A549 treated with GW870086 at 1 μM for 4 hours (cell line): ENCODE results near the gene PDCD10. TPM values are rescaled to one million over a fixed set of nuclear protein-coding genes. Genes with fewer than 3 reads are reported as not detected.

Source experiments
- total RNA-seq: library from RNA; stranded (reverse); fragments of 200-300 nt; extraction: Qiagen RNA extraction; gene quantifications from 5 replicates; pipeline ENCODE4 v1.2.3, GENCODE V29; 2022; ENCODE audit warnings: low read depth

The PDCD10 gene
- 49.0 to 60.0 TPM (median 57.1 TPM) in 5 replicates for total RNA-seq

DNA sequence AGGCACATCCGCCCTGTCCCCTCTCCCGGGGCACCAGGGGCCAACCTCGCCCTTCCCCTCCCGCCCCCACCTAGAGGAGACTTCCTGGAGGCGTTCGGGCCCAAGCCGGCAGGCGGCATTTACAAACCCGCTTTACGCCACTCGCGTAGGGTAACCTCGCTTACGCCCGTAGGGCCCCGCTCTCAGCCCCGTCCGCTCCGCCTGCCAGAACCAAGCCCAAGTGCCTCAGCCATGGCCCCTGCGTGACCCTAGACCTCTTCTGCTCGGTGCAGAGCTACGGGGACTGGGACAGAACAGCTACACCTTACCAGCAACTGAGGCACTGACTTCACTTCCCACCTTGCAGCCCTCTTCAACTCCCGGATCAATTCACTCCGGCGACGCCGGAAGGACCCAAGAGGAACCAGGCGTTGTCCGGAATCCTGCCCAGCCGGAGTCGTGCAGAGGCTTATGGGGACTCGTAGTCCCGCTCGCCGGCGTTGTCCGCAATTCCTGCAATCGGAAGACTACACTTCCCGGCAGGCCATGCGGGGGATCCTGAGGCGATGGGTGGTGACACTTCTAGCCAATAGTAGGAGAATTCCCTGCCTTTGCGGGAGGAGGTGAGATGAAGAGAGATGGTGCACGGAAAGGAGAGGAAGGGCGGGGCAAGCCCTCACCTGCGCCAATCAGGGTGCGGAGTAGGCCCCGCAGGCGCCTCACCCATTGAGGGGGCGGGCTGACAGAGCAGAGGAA, at the start of gene PDCD10:
Gene PDCD10, minus strand, starts transcription at position 395 of the 735 bp plus-strand sequence. CDS start 14,735 bp downstream, outside the sequence.

DNA sequence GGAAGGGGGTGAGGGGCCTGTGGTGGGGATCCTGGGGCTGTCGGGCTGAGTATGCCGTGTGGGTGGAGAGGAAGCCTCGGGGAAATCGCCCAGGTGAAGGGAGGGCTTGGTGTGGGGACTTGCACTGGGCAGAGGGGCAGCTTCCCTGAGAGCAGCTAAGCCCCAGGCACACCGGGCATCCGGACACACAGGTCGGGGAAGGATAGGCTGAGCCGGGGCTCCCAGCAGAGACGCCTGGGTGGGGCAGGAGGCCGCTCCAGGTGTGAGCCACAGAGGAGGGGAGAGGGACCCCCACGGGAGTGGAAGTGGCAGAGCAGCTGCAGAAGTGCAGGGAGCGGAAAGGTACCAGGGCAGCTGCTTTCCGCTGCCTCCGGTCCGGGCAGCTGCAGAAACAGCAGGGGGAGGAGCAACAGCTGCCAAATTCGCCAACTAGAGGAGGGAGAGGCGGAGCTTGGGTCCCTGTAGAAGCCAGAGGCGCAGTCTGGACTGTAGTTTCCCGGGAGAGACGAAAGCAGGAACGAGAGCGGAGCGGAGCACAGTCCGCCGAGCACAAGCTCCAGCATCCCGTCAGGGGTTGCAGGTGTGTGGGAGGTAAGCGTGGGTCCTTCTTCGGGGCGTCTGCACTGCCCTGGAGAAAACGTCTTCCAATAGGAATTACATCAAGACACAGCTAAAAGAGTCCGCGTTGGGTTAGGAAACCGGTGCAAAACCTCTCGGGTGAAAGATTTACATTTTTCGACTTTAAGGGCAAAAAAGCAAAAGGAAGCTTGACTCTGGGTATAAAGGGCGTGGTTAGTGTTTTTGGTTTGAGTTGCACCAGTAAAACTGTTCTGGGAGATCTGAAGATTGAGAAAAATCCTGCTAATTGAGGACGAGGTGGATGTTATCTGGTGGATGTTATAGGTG, 794 bp upstream of the PDCD10 start, which contains the start of gene SERPINI1:
Gene SERPINI1, plus strand, starts transcription at position 489 of the 906 bp plus-strand sequence. CDS start 53,408 bp downstream, outside the sequence.

DNA sequence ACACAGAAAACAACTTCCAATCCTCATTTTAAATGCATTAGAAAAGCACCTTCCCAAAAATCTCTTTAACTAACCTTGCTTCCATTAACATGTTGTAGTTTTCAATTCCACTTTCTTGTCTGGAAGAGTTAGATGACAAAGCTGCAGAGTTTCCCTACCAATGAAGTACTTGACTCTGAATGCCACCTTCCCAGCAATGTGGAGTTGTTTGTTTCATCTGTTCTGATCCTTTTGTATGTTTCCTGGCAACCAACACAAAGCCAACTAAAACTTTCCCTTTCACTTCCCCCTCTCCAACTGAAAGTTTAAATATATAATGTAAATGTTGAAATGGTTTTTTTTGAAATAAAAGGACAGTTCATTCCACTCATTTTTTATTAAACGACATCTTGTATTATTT, 80.9 kb downstream of the PDCD10 start, which contains the start of gene WDR49:
Gene WDR49, minus strand, starts transcription at position 183 of the 400 bp plus-strand sequence. CDS start 517 bp downstream, outside the sequence.

Other genes with a start within 250 kb of the PDCD10 start
- gene WDR49, start 81.0 kb downstream of the PDCD10 start, total RNA-seq: not detected in 5 replicates
- gene SERPINI1, start 829 bp upstream of the PDCD10 start, total RNA-seq: 2.1 to 4.6 TPM (median 3.3 TPM) in 5 replicates